Fibroblast of lung (primary cell): Measurements from ENCODE around the gene FLT3. TPM values are rescaled to one million over a fixed set of nuclear protein-coding genes. Genes with fewer than 3 reads are reported as not detected.

Source experiments
- DNase-seq, 2 donors: peaks; one replicate each; pipeline versions ENCODE4 v3.0.0 to v3.0.0-alpha.2; 2010; ENCODE audit warnings: low read depth in 2 of 2
- H2AFZ ChIP-seq: 2 replicates; pipeline ENCODE4 v1.5.1; 2012; ENCODE audit warnings: low read length, control low read depth, inconsistent platforms
- H3K27ac ChIP-seq: 2 replicates; pipeline ENCODE4 v1.5.1; 2011; ENCODE audit warnings: low read length, control low read depth; ENCODE audit not compliant: insufficient read depth
- H3K27me3 ChIP-seq: 2 replicates; pipeline ENCODE4 v1.5.1; 2011; ENCODE audit warnings: mild to moderate bottlenecking, low read length; ENCODE audit not compliant: control insufficient read depth, insufficient read depth
- H3K36me3 ChIP-seq: 2 replicates; pipeline ENCODE4 v1.5.1; 2011; ENCODE audit warnings: low read length; ENCODE audit not compliant: control insufficient read depth, insufficient read depth
- H3K4me1 ChIP-seq: 2 replicates; pipeline ENCODE4 v1.5.1; 2011; ENCODE audit warnings: low read length; ENCODE audit not compliant: control insufficient read depth, insufficient read depth; ENCODE audit errors: extremely low read depth
- H3K4me2 ChIP-seq: 2 replicates; pipeline ENCODE4 v1.5.1; 2011; ENCODE audit warnings: low read length, control low read depth; ENCODE audit not compliant: insufficient read depth; ENCODE audit errors: extremely low read depth
- H3K4me3 ChIP-seq, 4 experiments: fragments of 200-600 bp in 1 of 4; sonication (generic) in 1 of 4; replicated peaks in 1 of 4; 2 replicates each; pipeline ENCODE4 v1.5.1; 2011 to 2016; ENCODE audit warnings: low read length in 4 of 4, low read depth in 3 of 4, mild to moderate bottlenecking in 3 of 4, control low read depth in 2 of 4, inconsistent platforms in 1 of 4, mixed read lengths in 1 of 4; ENCODE audit not compliant: insufficient read depth in 1 of 4; ENCODE audit errors: control extremely low read depth in 1 of 4
- H3K79me2 ChIP-seq: 2 replicates; pipeline ENCODE4 v1.5.1; 2012; ENCODE audit warnings: mild to moderate bottlenecking, low read length, inconsistent platforms; ENCODE audit not compliant: control insufficient read depth, insufficient read depth
- H3K9ac ChIP-seq: 2 replicates; pipeline ENCODE4 v1.5.1; 2011; ENCODE audit warnings: mild to moderate bottlenecking, low read length, control low read depth; ENCODE audit not compliant: insufficient read depth
- H3K9me3 ChIP-seq: 2 replicates; pipeline ENCODE4 v1.5.1; 2012; ENCODE audit warnings: low read depth, low read length; ENCODE audit not compliant: control insufficient read depth, insufficient read depth
- H4K20me1 ChIP-seq: 2 replicates; pipeline ENCODE4 v1.5.1; 2011; ENCODE audit warnings: low read length; ENCODE audit not compliant: control insufficient read depth, insufficient read depth; ENCODE audit errors: extremely low read depth
- EZH2 ChIP-seq: IDR thresholded peaks from 2 replicates; pipeline ENCODE4 v1.5.1; 2012; ENCODE audit warnings: low read length, control low read depth, mild to moderate bottlenecking; ENCODE audit errors: missing control alignments
- polyA plus RNA-seq, 2 donors: library from polyadenylated mRNA; depleted of rRNA in 1 of 2; stranded (reverse) in 1 of 2; unstranded in 1 of 2; fragments of >200 nt; gene quantifications; 2 replicates each; pipeline ENCODE4 v1.2.1, GENCODE V29; 2011 to 2012; ENCODE audit warnings: missing spikeins in 1 of 2
- total RNA-seq: library from RNA; depleted of rRNA; stranded (reverse); fragments of >200 nt; gene quantifications from 2 replicates; pipeline ENCODE4 v1.2.1, GENCODE V29; 2014
- TF ChIP-seq, protein P1 (sequence below), 2 donors: IDR thresholded peaks in 1 of 2; conservative IDR thresholded peaks in 1 of 2; 1 replicate in 1 of 2; 2 replicates in 1 of 2; pipeline ENCODE4 v1.5.1; 2011 to 2012; ENCODE audit warnings: low read length in 2 of 2, control low read depth in 1 of 2, inconsistent platforms in 1 of 2, low read depth in 1 of 2, mild to moderate bottlenecking in 1 of 2

Gene FLT3
- total and polyA plus RNA-seq, 2 donors (not counting 1 experiment from before 2014, with no cell fraction given): not detected

DNA sequence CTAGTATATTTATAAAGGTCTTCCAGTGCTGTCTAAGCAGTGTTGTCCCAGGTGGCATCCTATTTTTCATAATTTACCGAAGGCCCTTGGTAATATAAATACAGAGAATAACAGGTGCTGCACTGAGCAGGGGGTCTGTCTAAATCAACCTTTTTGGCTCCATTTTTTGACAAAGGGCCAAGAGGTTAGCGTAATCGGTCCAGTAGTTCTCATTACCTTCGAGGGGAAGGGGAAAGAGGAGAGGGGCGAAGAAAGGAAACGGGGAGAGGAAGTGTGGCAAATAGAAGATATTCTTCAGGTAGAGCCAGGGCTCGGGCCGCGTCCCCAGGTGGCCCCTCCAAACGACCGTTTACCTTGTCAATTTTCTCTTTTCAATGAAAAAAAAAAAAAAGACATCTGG is 37.2 kb upstream of the FLT3 start:
- DNase-seq: peak in 1 of 2 donors; percentile 26
- no peaks in the 10 kb centered on the region for H3K9me3 ChIP-seq
- TF ChIP-seq, protein P1, sequence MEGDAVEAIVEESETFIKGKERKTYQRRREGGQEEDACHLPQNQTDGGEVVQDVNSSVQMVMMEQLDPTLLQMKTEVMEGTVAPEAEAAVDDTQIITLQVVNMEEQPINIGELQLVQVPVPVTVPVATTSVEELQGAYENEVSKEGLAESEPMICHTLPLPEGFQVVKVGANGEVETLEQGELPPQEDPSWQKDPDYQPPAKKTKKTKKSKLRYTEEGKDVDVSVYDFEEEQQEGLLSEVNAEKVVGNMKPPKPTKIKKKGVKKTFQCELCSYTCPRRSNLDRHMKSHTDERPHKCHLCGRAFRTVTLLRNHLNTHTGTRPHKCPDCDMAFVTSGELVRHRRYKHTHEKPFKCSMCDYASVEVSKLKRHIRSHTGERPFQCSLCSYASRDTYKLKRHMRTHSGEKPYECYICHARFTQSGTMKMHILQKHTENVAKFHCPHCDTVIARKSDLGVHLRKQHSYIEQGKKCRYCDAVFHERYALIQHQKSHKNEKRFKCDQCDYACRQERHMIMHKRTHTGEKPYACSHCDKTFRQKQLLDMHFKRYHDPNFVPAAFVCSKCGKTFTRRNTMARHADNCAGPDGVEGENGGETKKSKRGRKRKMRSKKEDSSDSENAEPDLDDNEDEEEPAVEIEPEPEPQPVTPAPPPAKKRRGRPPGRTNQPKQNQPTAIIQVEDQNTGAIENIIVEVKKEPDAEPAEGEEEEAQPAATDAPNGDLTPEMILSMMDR (conservative IDR thresholded peaks at IDR 0.05 in 1 of 2, IDR thresholded peaks at IDR 0.05 in 1 of 2; ENCODE audit: low read depth in 1 of 2, low read length in 2 of 2): no peak
- no peak for TF ChIP-seq EZH2
- H3K27me3 ChIP-seq: no peaks in the 10 kb centered on the region
- peaks cover 37% of the 10 kb centered on the region for H3K79me2 ChIP-seq
- H2AFZ ChIP-seq: peak overlapping the region; percentile 56
- H4K20me1 ChIP-seq: no peaks in the 10 kb centered on the region
- no peaks in the 10 kb centered on the region for H3K4me1 ChIP-seq
- H3K9ac ChIP-seq: peak overlapping the region; percentile 93
- peak overlapping the region; percentile 84 for H3K4me2 ChIP-seq
- peak overlapping the region; percentile 91 for H3K27ac ChIP-seq
- H3K36me3 ChIP-seq: no peaks in the 10 kb centered on the region
- peak overlapping the region; percentile 56 to 98 (median 66) for H3K4me3 ChIP-seq

DNA sequence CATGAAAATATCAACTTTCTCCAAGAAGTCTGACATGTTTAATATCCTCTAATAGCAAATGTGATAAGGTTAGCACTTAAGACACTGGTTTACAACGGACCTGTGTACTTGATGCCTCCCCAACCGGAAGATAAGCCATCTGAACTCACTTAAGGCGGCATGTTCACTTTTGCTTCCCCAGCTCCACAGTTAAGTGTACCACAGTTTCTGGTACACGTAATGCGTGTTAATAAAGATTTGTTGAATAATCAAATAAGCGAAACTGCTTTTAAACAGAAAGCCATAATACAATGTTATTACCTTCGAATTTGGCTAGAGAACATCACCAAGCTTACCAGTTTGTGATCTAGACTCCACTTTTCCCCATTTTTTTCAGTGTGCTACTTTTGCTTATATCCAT is 36.5 kb upstream of the FLT3 start:
- Histone ChIP-seq H4K20me1 (no peaks in the 10 kb centered on the region), H3K4me2 (peak overlapping the region; percentile 84), H3K27ac (no peak overlapping the region), H3K36me3 (no peaks in the 10 kb centered on the region), H3K27me3 (no peaks in the 10 kb centered on the region), H3K79me2 (peaks cover 30% of the 10 kb centered on the region), H3K4me3 (peak overlapping the region; percentile 56 to 98 (median 66)), H3K9ac (no peak overlapping the region), H3K9me3 (no peaks in the 10 kb centered on the region), H2AFZ (no peak overlapping the region), H3K4me1 (no peaks in the 10 kb centered on the region)
- TF ChIP-seq, protein P1 (conservative IDR thresholded peaks at IDR 0.05 in 1 of 2, IDR thresholded peaks at IDR 0.05 in 1 of 2; ENCODE audit: low read depth in 1 of 2, low read length in 2 of 2): no peak
- TF ChIP-seq EZH2: no peak
- peak in 1 of 2 donors; percentile 9 for DNase-seq

DNA sequence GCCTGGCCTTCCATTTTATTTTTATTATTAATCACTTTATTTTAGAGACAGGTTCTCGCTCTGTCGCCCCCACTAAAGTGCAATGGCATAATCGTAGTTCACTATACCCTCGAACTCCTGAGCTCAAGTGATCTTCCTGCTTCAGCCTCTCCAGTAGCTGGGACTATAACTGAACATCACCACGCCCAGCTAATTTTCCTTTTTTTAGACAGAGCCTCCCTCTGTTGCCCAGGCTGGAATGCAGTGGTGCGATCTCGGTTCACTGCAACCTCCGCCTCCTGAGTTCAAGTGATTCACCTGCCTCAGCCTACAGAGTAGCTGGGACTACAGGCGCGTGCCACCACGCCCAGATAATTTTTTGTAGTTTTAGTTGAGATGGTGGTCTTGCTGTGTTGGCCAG is 31.3 kb upstream of the FLT3 start:
- no peak overlapping the region for H3K27ac ChIP-seq
- H4K20me1 ChIP-seq: no peaks in the 10 kb centered on the region
- no peaks in the 10 kb centered on the region for H3K36me3 ChIP-seq
- H3K9me3 ChIP-seq: no peaks in the 10 kb centered on the region
- TF ChIP-seq, protein P1 (conservative IDR thresholded peaks at IDR 0.05 in 1 of 2, IDR thresholded peaks at IDR 0.05 in 1 of 2; ENCODE audit: low read depth in 1 of 2, low read length in 2 of 2): no peak
- TF ChIP-seq EZH2: no peak
- DNase-seq: no peak
- H3K4me3 ChIP-seq: no peak overlapping the region
- H2AFZ ChIP-seq: no peak overlapping the region
- no peak overlapping the region for H3K4me2 ChIP-seq
- H3K9ac ChIP-seq: no peak overlapping the region
- no peaks in the 10 kb centered on the region for H3K27me3 ChIP-seq
- H3K79me2 ChIP-seq: no peaks in the 10 kb centered on the region
- H3K4me1 ChIP-seq: no peaks in the 10 kb centered on the region
